ENCODE results near the gene ANKRD44. TPM values are rescaled to one million over a fixed set of nuclear protein-coding genes. Genes with fewer than 3 reads are reported as not detected.

ANKRD44 gene
- total and polyA plus RNA-seq, 2 of the 8 experiments (the other 6 are each of a cell fraction or from before 2014, with no cell fraction given) = 1.2 to 1.3 TPM

DNA sequence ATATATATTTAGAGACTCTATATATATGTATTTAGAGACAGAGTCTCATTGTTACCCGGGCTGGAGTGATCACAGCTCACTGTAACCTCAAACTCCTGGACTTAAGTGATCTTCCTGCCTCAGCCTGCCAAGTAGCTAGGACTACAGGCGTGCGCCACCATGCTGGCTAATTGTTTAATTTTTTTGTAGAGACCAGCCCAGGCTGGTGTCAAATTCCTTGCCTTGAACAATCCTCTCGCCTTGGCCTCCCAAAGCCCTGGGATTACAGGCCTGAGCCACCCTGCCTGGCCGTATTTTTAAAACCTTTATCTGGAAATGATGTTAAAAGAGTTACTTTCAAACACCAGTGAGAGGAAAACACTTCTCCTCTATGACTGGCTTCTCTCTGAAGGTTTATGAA is 353.1 kb downstream of the ANKRD44 start (continued):
- TF ChIP-seq CHD7 (IDR thresholded peaks at IDR 0.05; ENCODE audit: insufficient replicate concordance, low read length) = no peak
- TF ChIP-seq POLR2A (IDR thresholded peaks at IDR 0.05; ENCODE audit: control extremely low read depth in 1 of 2, low read depth in 2 of 2, low read length in 2 of 2) = no peak
- TF ChIP-seq KDM5A (IDR thresholded peaks at IDR 0.05; ENCODE audit: low read length) = no peak
- no peak for TF ChIP-seq SAP30 (IDR thresholded peaks at IDR 0.05; ENCODE audit: insufficient read depth, insufficient replicate concordance, low read length)
- no peak for TF ChIP-seq PHF8 (conservative IDR thresholded peaks at IDR 0.05; ENCODE audit: low read depth, low read length)

Measured in H1 (cell line).